ENCODE results near the gene MT1B. TPM values are rescaled to one million over a fixed set of nuclear protein-coding genes. Genes with fewer than 3 reads are reported as not detected.
A peak's percentile ranks its signal among the peaks of the same experiment; 100 is the strongest.
"Not testable (repeated sequence)": the region's sequence is repeated elsewhere in the genome, so short reads cannot be mapped to it uniquely, and the experiment has no call there.

MT1B gene
- total RNA-seq, 4 donors from 2014 or later = not detected

GRCh38 chr16:56662357-56663354 is 11.0 kb downstream of the MT1B start:
- H3K4me1 ChIP-seq = peaks cover 31% of the 10 kb centered on the region
- no peak for DNase-seq (ENCODE audit: low spot score in 2 of 2)
- 31% methylated on average over 38 of the region's 48 CpGs for WGBS
- peaks cover 30% of the 10 kb centered on the region for H3K27me3 ChIP-seq
- TF ChIP-seq POLR2A (IDR thresholded peaks at IDR 0.05) (no peak), POLR2AphosphoS5 (IDR thresholded peaks at IDR 0.05) (no peak), EP300 (IDR thresholded peaks at IDR 0.05) (no peak)
- TF ChIP-seq, protein P1, sequence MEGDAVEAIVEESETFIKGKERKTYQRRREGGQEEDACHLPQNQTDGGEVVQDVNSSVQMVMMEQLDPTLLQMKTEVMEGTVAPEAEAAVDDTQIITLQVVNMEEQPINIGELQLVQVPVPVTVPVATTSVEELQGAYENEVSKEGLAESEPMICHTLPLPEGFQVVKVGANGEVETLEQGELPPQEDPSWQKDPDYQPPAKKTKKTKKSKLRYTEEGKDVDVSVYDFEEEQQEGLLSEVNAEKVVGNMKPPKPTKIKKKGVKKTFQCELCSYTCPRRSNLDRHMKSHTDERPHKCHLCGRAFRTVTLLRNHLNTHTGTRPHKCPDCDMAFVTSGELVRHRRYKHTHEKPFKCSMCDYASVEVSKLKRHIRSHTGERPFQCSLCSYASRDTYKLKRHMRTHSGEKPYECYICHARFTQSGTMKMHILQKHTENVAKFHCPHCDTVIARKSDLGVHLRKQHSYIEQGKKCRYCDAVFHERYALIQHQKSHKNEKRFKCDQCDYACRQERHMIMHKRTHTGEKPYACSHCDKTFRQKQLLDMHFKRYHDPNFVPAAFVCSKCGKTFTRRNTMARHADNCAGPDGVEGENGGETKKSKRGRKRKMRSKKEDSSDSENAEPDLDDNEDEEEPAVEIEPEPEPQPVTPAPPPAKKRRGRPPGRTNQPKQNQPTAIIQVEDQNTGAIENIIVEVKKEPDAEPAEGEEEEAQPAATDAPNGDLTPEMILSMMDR (IDR thresholded peaks at IDR 0.05) = no peak
- H3K4me3 ChIP-seq = peak overlapping the region; percentile 10
- H3K36me3 ChIP-seq = no peaks in the 10 kb centered on the region
- no peak overlapping the region for H3K27ac ChIP-seq
- H3K9me3 ChIP-seq = no peaks in the 10 kb centered on the region

DNA sequence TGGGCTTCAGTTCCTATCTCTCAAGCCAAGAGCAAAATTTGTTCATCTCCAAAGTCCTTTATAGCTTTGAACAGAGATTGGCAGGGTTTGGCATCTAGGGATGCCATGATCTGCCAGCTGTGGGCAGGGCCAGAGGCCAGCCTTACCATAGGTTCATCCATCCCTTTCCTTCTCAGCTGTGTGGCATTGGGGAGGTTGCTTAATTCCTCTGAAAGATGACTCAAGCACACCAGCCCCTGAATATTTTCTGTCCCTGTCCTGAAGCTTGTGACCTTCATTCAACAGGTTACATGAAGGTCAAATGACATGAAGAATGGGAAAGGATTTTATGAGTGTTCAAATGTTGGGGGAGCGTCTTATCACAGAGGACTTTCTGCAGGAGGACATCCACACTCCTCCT is 12.8 kb downstream of the MT1B start:
- Histone ChIP-seq H3K27me3 (peaks cover 44% of the 10 kb centered on the region), H3K4me3 (no peak overlapping the region), H3K27ac (no peak overlapping the region), H3K4me1 (peaks cover 37% of the 10 kb centered on the region), H3K9me3 (no peaks in the 10 kb centered on the region), H3K36me3 (no peaks in the 10 kb centered on the region)
- no peak for TF ChIP-seq EP300 (IDR thresholded peaks at IDR 0.05)
- TF ChIP-seq, protein P1 (IDR thresholded peaks at IDR 0.05) = no peak
- TF ChIP-seq POLR2AphosphoS5 (IDR thresholded peaks at IDR 0.05) = no peak
- no peak for TF ChIP-seq POLR2A (IDR thresholded peaks at IDR 0.05)
- WGBS = 94% methylated on average over 1 of the region's 1 CpG
- DNase-seq (ENCODE audit: low spot score in 2 of 2) = no peak

GRCh38 chr16:56665286-56666261 is 13.9 kb downstream of the MT1B start:
- not testable (repeated sequence) for H3K4me3 ChIP-seq; H3K9me3 ChIP-seq; H3K27ac ChIP-seq; H3K36me3 ChIP-seq; DNase-seq (ENCODE audit: low spot score in 2 of 2)
- H3K27me3 ChIP-seq = peaks cover 54% of the 10 kb centered on the region
- peaks cover 46% of the 10 kb centered on the region for H3K4me1 ChIP-seq
- 62% methylated on average over 8 of the region's 8 CpGs for WGBS

DNA sequence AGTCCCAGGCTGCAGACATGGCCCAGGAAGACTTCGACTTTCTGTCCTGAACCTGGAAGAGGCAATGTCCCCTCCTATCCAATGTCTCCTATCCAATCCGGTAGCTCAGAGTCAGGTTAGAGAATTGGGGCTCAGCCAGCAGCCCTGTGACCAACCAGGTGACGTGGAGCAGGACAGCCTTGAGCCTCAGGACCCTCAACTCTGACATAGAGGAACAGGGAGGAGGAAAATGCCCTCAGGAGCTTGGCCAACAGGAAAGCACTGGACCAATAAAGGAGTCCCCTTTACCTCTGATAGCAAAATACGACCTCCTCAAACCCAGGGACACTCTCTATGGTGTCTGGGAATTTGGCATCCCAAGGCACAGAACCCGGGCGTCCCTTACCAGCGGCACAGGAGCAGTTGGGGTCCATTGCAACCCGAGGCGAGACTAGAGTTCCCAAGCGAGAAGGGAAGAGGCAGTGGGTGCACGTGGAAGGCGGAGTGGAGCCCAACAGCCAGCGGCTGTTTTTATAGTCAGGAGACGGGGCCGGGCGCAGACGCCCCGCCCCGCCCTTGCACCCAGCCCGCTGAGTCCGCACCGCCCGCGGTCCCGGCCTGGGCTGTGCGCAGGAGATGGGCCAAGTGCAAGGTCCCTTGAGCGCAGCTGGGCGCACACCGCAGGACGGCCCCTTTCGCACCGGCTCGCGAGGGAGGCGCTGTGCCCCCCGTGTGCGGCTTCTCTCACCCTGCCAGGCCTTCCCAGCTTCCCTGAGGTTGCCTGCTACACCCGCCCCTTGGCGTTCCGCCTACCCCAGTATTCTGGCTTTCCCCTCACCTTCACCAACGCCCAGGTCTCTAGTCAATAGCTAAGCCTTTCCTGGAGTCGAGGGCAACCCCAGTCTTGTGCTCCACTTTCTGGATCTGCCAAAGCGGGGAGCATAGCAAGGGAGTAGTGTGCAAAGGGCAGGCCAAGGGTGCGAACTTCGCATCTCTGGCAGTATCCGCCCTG is 16.2 kb downstream of the MT1B start, which contains the start of gene MT1G:
TSS of gene MT1G (minus strand) at position 485 of the 991 bp plus-strand sequence. CDS start at position 413, 72 bp downstream.
- peaks cover 53% of the 10 kb centered on the region for H3K27me3 ChIP-seq
- no peaks in the 10 kb centered on the region for H3K36me3 ChIP-seq
- no peaks in the 10 kb centered on the region for H3K9me3 ChIP-seq
- no peak within 1 kb of the TSS for H3K27ac ChIP-seq
- WGBS = 38% methylated on average over 12 of the region's 46 CpGs
- peak in 1 of 2 donors; percentile 84 for DNase-seq (ENCODE audit: low spot score in 2 of 2)
- H3K4me3 ChIP-seq = peak within 1 kb of the TSS; percentile 32
- H3K4me1 ChIP-seq = peaks cover 44% of the 10 kb centered on the region
- peak in 1 of 2 donors; percentile 68 for TF ChIP-seq POLR2A (IDR thresholded peaks at IDR 0.05)
- TF ChIP-seq, protein P1 (IDR thresholded peaks at IDR 0.05) = no peak
